HL-60/S4 treated with phorbol 12-myristate 13-acetate at 8.2 ng/mL for 4 days and 3 days (cell line): ENCODE data around the gene ATP11A.
"Not testable (repeated sequence)": the region's sequence is repeated elsewhere in the genome, so short reads cannot be mapped to it uniquely, and the experiment has no call there.

Source experiments
- in situ Hi-C: fragments of 300-500 bp; cut with MboI; formaldehyde crosslinking; loops from 2 replicates; pipeline ENCODE4 v1.15.0; 2022; ENCODE audit warnings: low sequenced_read_pairs

The ATP11A gene

DNA sequence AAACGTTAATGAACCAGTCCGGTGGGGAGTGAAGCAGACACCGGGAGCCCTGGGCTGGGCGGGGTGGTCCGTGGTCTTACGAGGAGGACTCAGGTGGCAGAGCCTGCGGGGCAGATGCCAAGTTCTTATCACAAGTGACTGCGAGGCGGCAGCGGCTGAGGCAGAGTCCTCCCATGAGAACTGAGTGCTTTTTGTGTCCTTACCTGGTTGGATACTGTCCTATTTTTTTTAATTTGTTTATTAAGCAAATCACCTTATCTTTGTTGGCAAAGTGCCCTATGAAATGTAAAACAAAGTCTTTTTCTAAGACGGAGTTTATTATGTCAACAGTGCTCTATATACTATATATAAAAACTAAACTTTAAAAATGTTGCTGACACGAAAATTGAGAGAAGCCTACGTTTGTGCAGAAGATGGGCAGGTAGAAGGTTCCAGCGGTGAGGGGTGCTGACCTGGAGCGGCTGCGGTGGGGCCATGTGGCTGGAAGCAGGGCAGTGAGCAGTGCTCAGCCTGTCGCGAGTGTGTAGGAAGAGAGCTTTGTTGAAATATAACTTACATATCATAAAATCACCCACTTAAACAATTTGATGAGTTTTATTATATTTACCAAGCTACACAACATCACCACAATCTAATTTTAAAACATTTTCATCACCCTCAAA, 82.2 kb downstream of the ATP11A start:
- in situ Hi-C loops = no loop called here

DNA sequence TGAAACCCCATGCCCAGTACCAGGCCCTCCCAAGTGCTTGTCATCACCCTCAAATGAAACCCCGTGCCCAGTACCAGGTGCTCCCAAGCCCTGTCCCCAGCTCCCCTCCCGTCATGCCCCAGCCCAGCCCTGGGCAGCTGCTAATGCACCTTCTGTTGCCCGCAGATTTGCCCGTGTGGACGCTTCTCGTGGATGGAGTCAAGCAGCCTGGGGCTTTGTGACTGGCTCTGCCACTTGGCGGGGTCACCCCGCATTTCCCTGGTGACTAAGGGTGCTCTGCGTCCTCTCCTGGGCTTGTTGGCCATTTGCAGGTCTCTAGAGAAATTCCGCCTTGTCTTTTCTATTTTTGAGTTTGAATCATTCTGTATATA, 82.7 kb downstream of the ATP11A start:
- in situ Hi-C loops = no loop called here

DNA sequence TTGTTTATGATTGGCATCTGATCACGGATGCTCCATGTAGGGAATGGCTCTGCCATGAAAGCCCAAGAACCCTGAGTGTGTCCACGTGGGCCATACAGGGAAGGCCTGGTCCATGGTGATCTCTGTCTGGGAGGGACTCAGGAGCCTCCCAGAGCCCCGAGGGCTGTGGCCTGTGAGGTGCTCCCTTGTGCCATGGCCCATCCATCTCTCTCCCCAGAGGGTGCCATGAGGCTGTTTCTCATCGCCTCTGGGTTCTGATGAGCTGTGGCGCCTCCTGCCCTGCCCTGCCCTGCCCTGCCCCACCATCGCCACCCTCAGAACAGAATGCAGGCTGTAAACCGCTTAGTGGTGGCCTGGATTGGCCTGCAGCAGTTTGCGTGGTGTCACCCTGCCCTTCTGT, 83.1 kb downstream of the ATP11A start:
- in situ Hi-C loops = no loop called here

DNA sequence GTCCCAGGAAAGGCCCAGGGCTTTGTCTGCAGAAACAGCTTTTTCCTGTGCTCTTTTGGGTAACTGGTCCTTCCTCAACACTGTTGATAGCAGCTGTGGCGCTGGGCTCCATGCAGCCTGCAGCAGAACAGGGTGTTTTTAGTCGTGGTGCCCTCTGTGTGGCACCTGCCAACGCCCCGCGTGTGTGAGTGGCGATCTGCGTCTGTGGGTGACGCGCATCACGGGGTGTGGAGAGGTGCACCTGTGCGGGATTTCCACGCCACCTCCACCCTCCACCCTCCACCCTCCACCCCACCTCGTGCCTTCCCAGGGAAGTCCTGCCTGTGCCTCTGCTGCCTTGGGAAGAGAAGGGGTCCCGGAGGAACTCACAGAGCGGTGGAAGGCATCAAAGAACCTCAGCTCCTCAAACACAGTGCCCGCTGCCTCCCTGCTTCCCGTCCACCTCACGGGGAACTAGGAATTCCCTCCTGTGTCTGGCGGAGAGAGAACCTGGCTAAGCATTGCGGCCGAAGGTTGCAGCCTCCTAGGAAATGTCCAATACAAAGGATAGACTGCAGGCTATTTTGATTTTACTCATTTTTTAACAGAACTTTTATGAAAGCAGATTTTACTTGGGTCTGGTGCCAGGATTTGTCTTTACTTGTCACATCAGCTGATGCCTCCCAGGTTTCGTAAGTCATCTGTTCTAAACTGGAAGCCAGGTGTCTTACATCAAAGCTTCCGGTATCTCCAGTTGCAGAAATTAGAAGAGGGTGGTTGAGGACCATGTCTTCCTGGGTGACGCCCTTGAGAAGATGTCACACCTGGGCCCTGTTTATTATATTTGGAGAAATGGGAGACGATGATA, 84.0 kb downstream of the ATP11A start:
- in situ Hi-C loops = no loop called here

DNA sequence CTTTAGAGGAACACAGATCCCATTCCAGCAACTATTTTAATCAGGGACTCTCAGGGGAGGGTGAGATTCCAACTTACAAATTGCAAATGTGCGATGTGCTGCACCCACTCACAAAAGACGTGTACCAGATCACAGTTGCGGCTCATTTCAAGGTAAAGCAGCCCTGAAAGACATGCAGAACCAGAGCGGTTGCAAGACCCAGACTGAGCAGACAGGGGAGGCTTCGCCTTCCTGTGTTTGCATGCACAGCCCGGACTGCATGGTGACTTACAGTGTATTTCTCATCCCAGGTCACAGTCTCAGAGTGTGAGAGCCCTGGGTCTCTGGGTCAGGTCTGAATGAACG, 84.6 kb downstream of the ATP11A start:
- in situ Hi-C loops = no loop called here

DNA sequence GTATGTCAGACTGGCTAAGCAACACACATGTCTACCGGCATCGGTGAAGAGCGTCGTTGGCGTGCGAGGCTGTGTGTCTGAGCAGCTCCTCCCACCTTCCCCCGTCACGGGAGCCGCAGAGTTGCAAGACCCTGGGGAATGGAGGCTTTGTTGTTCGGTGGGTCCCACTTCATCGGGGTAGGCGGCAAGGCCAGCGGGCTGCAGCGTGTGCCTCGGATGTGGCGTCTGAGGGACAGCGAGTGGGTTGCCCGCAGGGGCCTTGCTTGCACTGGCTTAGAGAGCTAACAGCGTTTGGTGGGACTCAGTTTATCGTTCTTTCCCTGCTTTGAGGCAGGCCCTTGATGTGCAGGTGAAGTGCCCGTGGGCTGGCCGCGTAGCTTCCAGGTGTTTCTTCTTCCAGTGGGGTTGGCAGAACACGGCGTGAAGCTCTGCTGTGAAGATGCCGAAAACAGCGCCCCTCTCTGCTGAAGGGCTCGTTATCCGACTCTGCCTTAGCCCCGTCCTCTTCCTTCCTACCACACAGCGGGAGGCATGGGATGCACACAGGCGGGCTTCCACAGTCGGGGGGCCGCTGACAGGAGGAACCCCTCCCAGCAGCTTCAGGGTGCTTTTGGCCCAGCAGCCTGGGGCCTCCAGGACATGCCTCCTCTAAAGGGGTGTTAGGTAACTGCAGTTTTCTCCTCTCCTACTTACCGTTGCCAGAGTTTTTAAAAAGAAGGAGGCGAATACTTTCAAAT, 85.2 kb downstream of the ATP11A start:
- in situ Hi-C loops = no loop called here

DNA sequence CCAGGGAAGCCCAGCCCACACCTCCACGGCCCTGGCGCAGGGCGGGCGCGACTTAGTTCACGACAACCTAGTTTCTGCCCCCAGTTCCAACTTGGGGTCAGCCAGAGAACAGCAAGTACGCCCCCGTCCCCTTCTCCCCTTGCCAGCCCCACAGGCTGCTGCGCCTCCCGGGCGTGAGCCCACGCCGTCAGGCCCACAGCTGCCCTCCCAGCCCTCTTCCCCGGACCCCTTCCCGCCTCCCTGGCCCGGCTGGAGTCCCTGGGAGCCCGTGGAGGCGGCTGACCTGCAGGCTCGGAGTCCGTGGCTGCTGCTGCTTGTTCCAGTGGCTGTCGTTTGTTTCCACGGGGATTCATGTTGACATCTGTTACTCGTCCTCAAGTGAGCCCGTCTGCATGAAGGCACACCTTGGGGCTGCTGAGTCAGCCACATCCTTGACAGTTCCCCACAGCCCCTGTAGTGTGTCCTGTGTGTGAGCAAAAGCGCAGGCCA, 86.0 kb downstream of the ATP11A start:
- in situ Hi-C loops = no loop called here

DNA sequence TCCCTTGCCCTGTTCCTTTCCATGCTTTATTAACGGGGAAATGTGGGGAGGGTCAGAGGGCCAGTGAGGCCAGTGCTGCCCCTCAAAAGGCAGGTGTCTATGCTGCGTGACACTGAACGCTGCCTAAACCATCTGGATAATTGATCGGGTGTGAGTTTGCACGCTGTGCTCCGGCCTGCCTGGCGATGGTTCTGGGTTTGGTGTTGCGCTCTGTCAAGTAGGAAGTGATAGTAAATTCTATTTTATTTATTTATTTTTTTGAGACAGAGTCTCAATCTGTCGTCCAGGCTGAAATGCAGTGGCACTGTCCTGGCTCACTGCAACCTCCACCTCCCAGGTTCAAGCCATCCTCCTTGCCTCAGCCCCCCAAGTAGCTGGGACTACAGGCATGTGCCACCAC, 86.5 kb downstream of the ATP11A start:
- in situ Hi-C loops = no loop called here

DNA sequence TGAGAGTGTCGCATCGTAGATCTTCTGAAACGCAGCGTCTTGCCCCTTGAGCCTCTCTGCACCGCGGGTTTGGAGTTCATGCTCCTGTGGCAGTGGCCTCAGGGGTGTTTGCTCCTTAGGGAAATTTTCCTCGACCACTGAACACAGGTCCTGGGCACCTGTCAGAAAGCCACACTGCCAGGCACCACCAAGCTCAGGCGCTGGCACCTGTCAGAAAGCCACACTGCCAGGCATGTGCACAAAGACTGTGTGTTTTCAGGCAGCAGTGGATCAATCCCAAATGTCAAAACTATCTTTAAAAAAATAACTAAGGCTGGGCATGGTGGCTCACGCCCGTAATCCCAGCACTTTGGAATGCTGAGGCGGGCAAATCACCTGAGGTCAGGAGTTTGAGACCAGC, 87.1 kb downstream of the ATP11A start:
- in situ Hi-C loops = no loop called here

DNA sequence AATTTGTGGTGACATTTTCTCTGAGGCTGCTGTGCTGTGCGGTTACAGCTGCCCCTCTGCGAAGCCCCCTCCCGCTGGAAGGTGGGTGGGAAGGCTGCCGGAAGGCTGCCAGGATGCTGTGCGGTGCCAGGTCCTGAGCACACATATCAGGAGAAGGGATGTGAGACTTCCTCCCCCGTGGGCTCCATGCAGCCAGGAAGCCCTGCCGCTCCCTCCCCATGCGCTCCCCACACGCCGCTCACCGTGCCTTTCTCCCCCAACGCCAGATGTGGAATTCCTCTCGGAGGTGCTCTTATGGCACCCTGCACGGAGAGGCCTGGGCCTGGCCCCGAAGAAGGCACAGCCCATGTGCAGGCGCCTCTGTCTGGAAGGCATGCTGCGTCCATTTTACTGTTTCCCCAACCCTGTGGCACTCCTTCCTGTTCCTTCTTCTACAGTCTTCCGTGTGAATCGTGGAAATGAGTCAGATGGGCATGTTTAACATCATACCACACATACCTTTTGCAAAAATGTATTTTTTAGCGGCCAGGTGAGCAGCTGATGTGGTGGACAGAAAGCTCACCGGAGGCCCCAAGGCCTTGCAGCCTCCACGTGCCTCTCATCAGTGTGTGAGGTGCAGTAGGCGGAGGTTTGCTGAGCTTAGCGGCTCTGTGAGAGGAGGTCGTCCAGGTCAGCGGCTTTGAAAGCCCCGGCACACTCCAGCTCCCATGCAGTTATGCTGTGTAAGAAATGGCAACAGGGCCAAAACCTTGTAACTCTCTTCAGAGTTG, 88.0 kb downstream of the ATP11A start:
- in situ Hi-C loops = no loop called here

DNA sequence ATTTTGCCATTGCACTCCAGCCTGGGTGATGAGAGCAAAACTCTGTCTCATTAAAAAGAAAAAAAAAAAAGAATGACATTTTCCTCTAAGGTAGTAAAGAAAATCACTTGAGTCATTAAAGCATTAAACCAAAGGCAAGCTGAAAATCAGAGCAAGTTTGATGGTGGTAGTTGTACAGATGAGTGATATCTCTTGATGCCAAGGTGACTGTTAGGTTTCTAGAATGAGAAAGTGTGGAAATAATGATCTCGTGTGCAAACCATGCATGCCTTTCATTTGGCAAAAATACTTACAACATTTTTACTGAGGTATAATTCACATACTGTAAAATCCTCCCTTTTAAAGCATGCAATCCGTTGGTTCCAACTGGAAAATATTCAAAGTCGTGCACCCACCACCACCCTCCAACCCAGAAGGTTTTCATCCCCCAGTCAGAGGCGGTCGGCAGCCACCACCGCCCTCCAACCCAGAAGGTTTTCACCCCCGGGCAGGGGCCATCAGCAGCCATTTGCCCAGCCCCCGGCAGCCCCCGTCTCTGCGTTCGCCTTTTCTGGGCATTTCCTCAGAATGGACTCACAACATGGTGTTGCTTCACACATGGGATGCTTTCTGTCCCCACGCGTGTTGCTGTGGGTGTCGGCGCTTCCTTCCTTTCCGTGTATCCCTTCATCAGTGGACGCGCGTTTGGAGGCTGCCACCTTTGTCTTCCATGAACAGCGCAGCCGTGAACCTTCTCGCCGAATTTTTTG, 90.2 kb downstream of the ATP11A start:
- in situ Hi-C loops = no loop called here

DNA sequence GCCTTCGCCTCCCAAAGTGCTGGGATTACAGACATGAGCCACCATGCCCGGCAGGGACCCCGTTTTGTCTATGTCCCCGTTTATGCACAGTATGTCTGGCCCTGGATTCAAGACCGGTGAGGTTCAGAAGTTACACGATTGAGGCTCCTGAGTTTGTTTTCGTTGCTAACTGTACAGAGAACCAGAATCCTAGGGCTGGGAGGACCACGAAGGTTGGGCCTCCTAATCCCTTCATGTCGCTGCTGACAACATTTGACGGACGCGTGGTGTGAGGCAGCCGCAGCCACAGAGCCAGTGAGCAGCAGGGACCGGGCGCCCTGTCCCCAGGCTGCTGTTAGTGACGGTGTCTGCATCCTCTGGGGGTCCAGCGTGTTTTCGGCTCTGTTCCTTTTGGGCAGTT, 91.4 kb downstream of the ATP11A start:
- in situ Hi-C loops = no loop called here

DNA sequence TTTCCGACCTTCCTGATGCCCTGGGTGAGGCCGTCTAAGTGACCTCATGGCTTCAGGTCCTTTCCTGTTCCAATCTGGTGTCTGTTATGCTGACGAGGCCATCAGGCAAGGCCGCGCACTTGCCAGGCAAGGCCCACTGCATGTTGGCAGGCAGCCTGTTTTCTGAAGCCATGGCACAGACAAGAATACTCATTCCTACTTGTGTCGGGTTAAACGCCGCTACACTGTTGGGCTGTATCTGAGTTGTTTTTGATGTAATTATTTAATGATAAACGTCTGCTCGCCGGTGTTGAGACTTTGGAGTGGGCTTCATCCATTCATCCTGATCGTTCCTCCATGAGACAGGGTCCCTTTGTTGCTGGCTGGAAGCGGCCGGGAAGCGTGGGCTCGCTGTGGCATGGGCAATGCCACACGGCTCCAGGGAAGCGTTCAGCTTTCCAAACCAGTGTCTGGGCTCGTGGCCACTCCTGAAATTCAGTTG, 92.1 kb downstream of the ATP11A start:
- in situ Hi-C loops = no loop called here

DNA sequence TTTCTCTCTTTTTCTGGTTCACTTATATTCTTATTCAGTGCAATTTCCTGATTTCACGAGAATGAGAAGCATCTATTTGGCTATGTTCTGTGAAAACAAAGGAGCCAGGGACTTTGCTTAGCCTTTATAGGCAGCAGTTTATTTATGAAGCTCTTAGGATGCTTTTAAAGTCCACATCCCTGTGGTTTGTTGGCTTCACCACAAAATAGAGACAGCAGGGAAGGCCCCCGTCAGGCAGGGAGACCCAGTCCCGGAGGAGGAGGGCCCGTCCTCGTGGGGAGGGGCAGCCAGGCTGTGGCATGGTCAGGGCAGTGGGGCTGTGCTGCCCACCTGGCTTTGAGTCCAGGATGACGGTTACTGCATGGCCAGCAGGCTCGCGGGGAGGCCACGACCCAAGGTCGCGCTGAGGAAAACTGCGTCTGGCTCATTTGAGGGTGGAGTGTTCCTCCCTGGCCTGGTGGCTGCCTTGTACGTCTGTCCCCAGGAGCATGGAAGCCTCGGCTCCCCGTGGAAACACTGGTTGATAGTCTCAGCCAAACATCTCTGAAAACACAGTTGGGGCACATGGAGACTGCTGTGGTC, 92.7 kb downstream of the ATP11A start:
- in situ Hi-C loops = no loop called here

DNA sequence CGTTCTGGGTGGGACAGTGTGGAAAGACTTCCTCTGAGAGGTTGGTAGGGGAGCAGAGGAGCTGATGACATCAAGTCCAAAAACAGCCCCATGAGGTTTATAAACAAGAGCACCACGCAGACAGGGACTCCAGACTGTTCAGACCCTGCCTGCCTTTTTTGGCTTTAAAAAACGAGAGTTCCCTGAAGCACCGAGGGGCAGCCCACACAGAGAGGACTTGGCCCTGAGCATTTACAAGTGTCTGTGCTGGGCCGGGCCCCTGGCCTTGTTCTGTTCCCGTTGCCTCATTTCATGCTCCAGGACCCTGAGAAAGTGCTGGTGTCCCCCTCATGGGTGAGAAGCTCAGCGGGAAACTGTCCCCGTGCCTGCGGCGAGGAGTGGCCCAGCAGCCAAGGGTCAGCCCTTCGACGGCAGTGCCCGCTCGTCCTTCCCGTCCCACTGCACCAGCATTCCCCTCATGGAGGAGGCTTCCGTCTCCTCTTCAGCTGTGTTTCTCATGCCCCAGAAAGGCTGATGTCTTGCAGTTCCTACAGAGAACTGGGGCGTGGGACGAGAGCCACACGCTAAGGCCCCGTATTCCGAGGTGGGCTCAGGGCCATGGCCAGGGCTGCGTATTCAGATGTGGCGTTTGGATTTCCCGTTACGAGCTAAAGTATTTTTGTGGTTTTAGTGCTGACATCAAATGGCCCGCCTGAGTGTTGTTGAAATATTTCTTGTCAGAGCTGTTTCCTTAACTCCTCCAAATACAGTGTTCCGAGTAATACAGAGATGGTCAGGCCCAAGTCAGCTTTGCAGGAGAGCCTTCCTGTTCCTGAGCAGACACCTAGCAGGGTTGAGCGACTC, 93.5 kb downstream of the ATP11A start:
- in situ Hi-C loops = no loop called here

DNA sequence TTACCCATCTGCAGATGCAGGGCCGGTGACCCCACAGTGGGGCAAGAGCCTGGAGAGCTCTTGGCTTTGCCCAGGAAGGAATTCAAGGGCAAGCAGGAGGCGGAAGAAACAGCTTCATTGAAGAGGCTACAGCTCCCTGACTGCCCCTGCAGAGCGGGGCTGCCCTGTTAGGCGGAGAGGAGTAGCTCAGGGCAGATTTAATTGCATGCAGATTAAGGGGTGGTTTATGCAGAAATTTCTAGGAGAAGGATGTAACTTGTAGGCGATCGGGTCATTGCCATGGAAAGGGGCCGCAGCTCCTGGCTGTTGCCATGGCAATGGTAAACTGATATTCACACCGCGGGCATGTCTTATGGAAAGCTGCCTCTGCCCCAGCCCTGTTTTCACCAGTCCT, 94.1 kb downstream of the ATP11A start:
- in situ Hi-C loops = no loop called here

DNA sequence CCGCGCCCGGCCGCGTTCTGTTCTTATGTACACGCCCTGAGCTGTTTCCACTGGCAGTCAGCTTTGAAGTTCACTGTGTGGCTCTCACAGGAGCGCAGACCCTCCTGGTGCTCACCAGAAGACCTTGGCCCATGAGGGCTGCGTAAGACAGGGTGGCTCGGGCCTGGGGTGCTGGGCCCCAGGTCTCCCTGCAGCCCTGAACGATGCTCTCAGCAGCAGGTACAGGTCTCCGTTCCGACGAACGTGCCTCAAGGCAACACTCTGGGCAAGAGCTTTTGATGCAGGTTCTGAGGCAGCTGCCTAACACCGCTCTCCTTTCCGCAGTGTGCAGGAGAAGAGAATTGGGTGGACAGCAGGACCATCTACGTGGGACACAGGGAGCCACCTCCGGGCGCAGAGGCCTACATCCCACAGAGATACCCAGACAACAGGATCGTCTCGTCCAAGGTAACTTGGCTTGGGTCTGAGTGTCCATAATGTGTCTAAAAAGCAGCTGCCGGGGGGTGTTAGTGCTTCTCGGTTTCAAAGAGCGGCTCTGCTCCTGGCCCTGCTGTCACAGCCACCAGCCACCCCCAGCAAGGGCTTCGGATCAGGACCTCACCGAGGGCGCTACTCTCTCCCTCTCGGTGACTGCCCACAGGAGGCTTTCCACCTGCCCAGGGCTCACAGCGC, 95.1 kb downstream of the ATP11A start:
- in situ Hi-C loops = no loop called here

DNA sequence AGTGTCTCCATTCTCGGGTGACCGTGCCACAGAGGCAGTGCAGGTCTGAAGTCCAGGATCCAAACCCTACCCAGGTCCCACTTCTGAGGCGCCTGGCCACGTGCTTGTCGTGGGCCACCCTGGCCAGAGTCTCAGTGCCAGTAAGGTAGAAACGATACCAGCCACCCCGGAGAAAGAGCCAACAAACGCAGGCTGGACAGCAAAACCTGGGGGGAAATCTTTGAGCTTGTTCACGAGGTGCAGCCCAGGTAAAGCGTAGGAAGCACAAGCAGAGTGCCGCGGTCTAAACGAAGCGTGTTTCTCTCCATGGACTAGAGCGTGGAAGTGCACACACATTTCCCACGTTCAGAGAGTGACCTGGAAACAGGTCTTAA, 95.6 kb downstream of the ATP11A start:
- in situ Hi-C loops = no loop called here

DNA sequence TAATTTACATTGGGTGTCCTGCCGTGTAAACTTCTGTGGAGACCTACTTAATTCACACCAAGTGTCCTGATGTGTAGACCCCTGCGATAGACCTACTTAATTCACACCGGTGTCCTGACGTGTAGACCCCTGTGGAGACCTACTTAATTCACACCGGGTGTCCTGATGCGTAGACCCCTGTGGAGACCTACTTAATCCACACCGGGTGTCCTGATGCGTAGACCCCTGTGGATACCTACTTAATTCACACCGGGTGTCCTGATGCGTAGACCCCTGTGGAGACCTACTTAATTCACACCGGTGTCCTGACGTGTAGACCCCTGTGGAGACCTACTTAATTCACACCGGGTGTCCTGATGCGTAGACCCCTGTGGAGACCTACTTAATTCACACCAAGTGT, 97.0 kb downstream of the ATP11A start:
- in situ Hi-C loops = not testable (repeated sequence)
